GM23248 (cell line): ENCODE results near the gene AEBP1. TPM values are rescaled to one million over a fixed set of nuclear protein-coding genes. Genes with fewer than 3 reads are reported as not detected.
A peak's percentile ranks its signal among the peaks of the same experiment; 100 is the strongest.
"Not testable (repeated sequence)": the region's sequence is repeated elsewhere in the genome, so short reads cannot be mapped to it uniquely, and the experiment has no call there.

Experiments
- DNase-seq: peaks from one replicate; pipeline ENCODE4 v3.0.0-alpha.2; 2015
- H2AFZ ChIP-seq: fragments of 200-600 bp; sonication (generic); 2 replicates; pipeline ENCODE4 v1.6.1; 2016; ENCODE audit warnings: antibody characterized with exemption
- H3F3A ChIP-seq: fragments of 200-600 bp; sonication (generic); 2 replicates; pipeline ENCODE4 v1.6.1; 2016; ENCODE audit warnings: mild to moderate bottlenecking, antibody characterized with exemption, mixed run types; ENCODE audit not compliant: insufficient read depth
- H3K27ac ChIP-seq: fragments of 200-600 bp; sonication (generic); 2 replicates; pipeline ENCODE4 v1.5.1; 2016; ENCODE audit warnings: mild to moderate bottlenecking
- H3K27me3 ChIP-seq: fragments of 200-600 bp; sonication (generic); replicated peaks from 2 replicates; pipeline ENCODE4 v1.6.1; 2016; ENCODE audit warnings: mild to moderate bottlenecking; ENCODE audit not compliant: insufficient read depth
- H3K36me3 ChIP-seq: fragments of 200-600 bp; sonication (generic); 2 replicates; pipeline ENCODE4 v1.6.1; 2016; ENCODE audit warnings: low read depth, mild to moderate bottlenecking
- H3K4me1 ChIP-seq: fragments of 200-600 bp; sonication (generic); 2 replicates; pipeline ENCODE4 v1.6.1; 2016; ENCODE audit warnings: mild to moderate bottlenecking; ENCODE audit not compliant: insufficient read depth
- H3K4me2 ChIP-seq: fragments of 200-600 bp; sonication (generic); one replicate; pipeline ENCODE4 v1.6.1; 2016; ENCODE audit warnings: mild to moderate bottlenecking; ENCODE audit not compliant: unreplicated experiment
- H3K4me3 ChIP-seq: fragments of 200-600 bp; sonication (generic); 2 replicates; pipeline ENCODE4 v1.5.1; 2016; ENCODE audit warnings: mild to moderate bottlenecking
- H3K79me2 ChIP-seq: fragments of 200-600 bp; sonication (generic); 2 replicates; pipeline ENCODE4 v1.6.1; 2016; ENCODE audit warnings: mild to moderate bottlenecking; ENCODE audit not compliant: insufficient read depth
- H3K9ac ChIP-seq: fragments of 200-600 bp; sonication (generic); 2 replicates; pipeline ENCODE4 v1.6.1; 2016; ENCODE audit warnings: mild to moderate bottlenecking
- H3K9me2 ChIP-seq: fragments of 200-600 bp; sonication (generic); 2 replicates; pipeline ENCODE4 v1.6.1; 2016; ENCODE audit warnings: mixed run types, mild to moderate bottlenecking, moderate library complexity; ENCODE audit not compliant: insufficient read depth
- H3K9me3 ChIP-seq: fragments of 200-600 bp; sonication (generic); one replicate; pipeline ENCODE4 v1.6.1; 2017; ENCODE audit warnings: low read depth
- H4K20me1 ChIP-seq: fragments of 200-600 bp; sonication (generic); 2 replicates; pipeline ENCODE4 v1.6.0; 2016; ENCODE audit not compliant: insufficient read depth
- EZH2 ChIP-seq: fragments of 200-600 bp; sonication (generic); IDR thresholded peaks from 2 replicates; pipeline ENCODE4 v1.6.1; 2018; ENCODE audit warnings: antibody characterized with exemption, mild to moderate bottlenecking; ENCODE audit not compliant: insufficient read depth, poor library complexity, severe bottlenecking
- EZH2phosphoT487 ChIP-seq: fragments of 200-600 bp; sonication (generic); IDR thresholded peaks from 2 replicates; pipeline ENCODE4 v1.6.1; 2018; ENCODE audit warnings: antibody characterized with exemption, moderate library complexity, mild to moderate bottlenecking, low read depth; ENCODE audit not compliant: insufficient read depth
- WGBS, 2 experiments: methylation state at CpG; one replicate each; pipeline ENCODE4 v1.1.6; 2015 to 2017; ENCODE audit warnings: low lambda C conversion rate in 2 of 2, low coverage in 1 of 2; ENCODE audit errors: missing lambda C conversion rate in 2 of 2; 5-methylcytosine and 5-hydroxymethylcytosine counted together
- in situ Hi-C: fragments of 300-500 bp; cut with MboI; formaldehyde crosslinking; loops from 2 replicates; pipeline ENCODE4 v1.15.0; 2020
- polyA plus RNA-seq: library from polyadenylated mRNA; unstranded; fragments of >200 nt; fragmentation: Nextera tagmentation; extraction: Ambion mirVana; gene quantifications from 2 replicates; pipeline ENCODE4 v1.2.1, GENCODE V29; 2016
- total RNA-seq: library from RNA; depleted of rRNA; stranded (reverse); fragments of >200 nt; shearing (Covaris generic); gene quantifications from 2 replicates; pipeline ENCODE4 v1.2.3, GENCODE V29; 2014

AEBP1 gene
- total and polyA plus RNA-seq, 2 experiments from 2014 or later = 46.6 to 53.0 TPM

GRCh38 chr7:44122529-44122928, 18.4 kb downstream of the AEBP1 start:
- peaks cover 10% of the 10 kb centered on the region; the same call in 1 of the 2 replicates for H3K4me1 ChIP-seq
- peak overlapping the region; percentile 95 for H3K9ac ChIP-seq
- H2AFZ ChIP-seq = peak overlapping the region; percentile 34
- H3K79me2 ChIP-seq = peaks cover 37% of the 10 kb centered on the region
- in situ Hi-C loops = no loop called here
- H4K20me1 ChIP-seq = no peaks in the 10 kb centered on the region
- 6% methylated on average over 1 of the region's 1 CpG for WGBS, 2 experiments
- H3K36me3 ChIP-seq = peaks cover 4% of the 10 kb centered on the region; the same call in 1 of the 2 replicates
- TF ChIP-seq EZH2phosphoT487 = no peak
- TF ChIP-seq EZH2 = no peak
- no peaks in the 10 kb centered on the region for H3K27me3 ChIP-seq
- no peaks in the 10 kb centered on the region for H3K9me3 ChIP-seq
- H3F3A ChIP-seq = no peaks in the 10 kb centered on the region
- H3K9me2 ChIP-seq = no peaks in the 10 kb centered on the region
- peak overlapping the region; percentile 94 for H3K4me2 ChIP-seq
- DNase-seq = no peak
- H3K4me3 ChIP-seq = peak overlapping the region; percentile 84
- peak overlapping the region; percentile 88 for H3K27ac ChIP-seq

- Histone ChIP-seq H3K9me3 (no peaks in the 10 kb centered on the region), H2AFZ (peak within 1 kb of the TSS; percentile 89), H3F3A (no peaks in the 10 kb centered on the region), H4K20me1 (no peaks in the 10 kb centered on the region), H3K4me1 (peaks cover 10% of the 10 kb centered on the region; the same call in 1 of the 2 replicates), H3K79me2 (peaks cover 37% of the 10 kb centered on the region), H3K36me3 (peaks cover 4% of the 10 kb centered on the region; the same call in 1 of the 2 replicates), H3K9ac (peak within 1 kb of the TSS; percentile 95), H3K4me3 (peak within 1 kb of the TSS; percentile 84), H3K27me3 (no peaks in the 10 kb centered on the region), H3K4me2 (peak within 1 kb of the TSS; percentile 94), H3K27ac (peak within 1 kb of the TSS; percentile 88), H3K9me2 (no peaks in the 10 kb centered on the region)
- DNase-seq = peak; percentile 99
- 1% methylated on average over 69 to 86 of the region's 86 CpGs for whole genome bisulfite sequencing, 2 experiments
- no peak for TF ChIP-seq EZH2
- no peak for TF ChIP-seq EZH2phosphoT487
- in situ Hi-C loops = no loop called here
Observed at GRCh38 chr7:44123190-44124003, 19.3 kb downstream of the AEBP1 start, which contains the start of gene POLD2. TSS of gene POLD2 (minus strand) at chr7:44123548. CDS start at chr7:44122053, 1,495 bp downstream.

- no peak for DNase-seq
- 97 to 98% methylated on average over 6 of the region's 6 CpGs for WGBS, 2 experiments
- Histone ChIP-seq H3K4me3 (no peak overlapping the region), H3K36me3 (peaks cover 4% of the 10 kb centered on the region; the same call in 1 of the 2 replicates), H3K4me1 (peaks cover 10% of the 10 kb centered on the region; the same call in 1 of the 2 replicates), H3K27me3 (no peaks in the 10 kb centered on the region), H4K20me1 (no peaks in the 10 kb centered on the region), H3K79me2 (peaks cover 32% of the 10 kb centered on the region), H3K9me3 (no peaks in the 10 kb centered on the region), H3F3A (no peaks in the 10 kb centered on the region), H3K9ac (no peak overlapping the region), H3K9me2 (no peaks in the 10 kb centered on the region), H2AFZ (no peak overlapping the region), H3K27ac (no peak overlapping the region), H3K4me2 (no peak overlapping the region)
- in situ Hi-C loops = no loop called here
- TF ChIP-seq EZH2 = no peak
- no peak for TF ChIP-seq EZH2phosphoT487
Observed at GRCh38 chr7:44124822-44125202, 20.7 kb downstream of the AEBP1 start.

GRCh38 chr7:44126574-44126973, 22.4 kb downstream of the AEBP1 start:
- H3K9me2 ChIP-seq, H3K36me3 ChIP-seq, H3K9me3 ChIP-seq, H3F3A ChIP-seq, H3K27ac ChIP-seq, H3K27me3 ChIP-seq, H4K20me1 ChIP-seq, H2AFZ ChIP-seq, H3K4me2 ChIP-seq, in situ Hi-C loops, H3K9ac ChIP-seq, H3K4me1 ChIP-seq, DNase-seq, H3K4me3 ChIP-seq: not testable (repeated sequence)
- peaks cover 14% of the 10 kb centered on the region for H3K79me2 ChIP-seq
- 86 to 92% methylated on average over 4 of the region's 4 CpGs for WGBS, 2 experiments
